CD4-positive, alpha-beta T cell (primary cell): ENCODE measurements around the gene FBXL3. TPM values are rescaled to one million over a fixed set of nuclear protein-coding genes. Genes with fewer than 3 reads are reported as not detected.
A peak's percentile ranks its signal among the peaks of the same experiment; 100 is the strongest.

ENCODE experiments used
- ATAC-seq: fragments of 200-7000 bp; cut with Tn5 transposase; one replicate; pipeline ENCODE4 v1.10.0; 2022; ENCODE audit warnings: mild to moderate bottlenecking; ENCODE audit not compliant: poor library complexity
- CTCF ChIA-PET: fragments of 350-600 bp; sonication (Branson Sonifier 250); formaldehyde crosslinking; loops from one replicate; lab custom pipeline; 2021; ENCODE audit warnings: antibody characterized with exemption, inconsistent platforms; lab: Charles Lee
- POLR2A ChIA-PET: fragments of 350-600 bp; sonication (Branson Sonifier 250); formaldehyde crosslinking; loops from one replicate; lab custom pipeline; 2021; ENCODE audit warnings: antibody characterized with exemption, inconsistent platforms; lab: Charles Lee
- DNase-seq, 14 experiments: peaks; one replicate each; pipeline ENCODE4 v3.0.0-alpha.2; 2013 to 2020; ENCODE audit warnings: mixed read lengths in 2 of 14
- H3K27ac ChIP-seq, 2 donors: one replicate each; pipeline versions ENCODE4 v1.5.1 to v1.7.0; 2013; ENCODE audit warnings: low read length in 2 of 2, low read depth in 1 of 2, mild to moderate bottlenecking in 1 of 2
- H3K27me3 ChIP-seq, 2 experiments: 1 replicate in 1 of 2; 2 replicates in 1 of 2; pipeline versions ENCODE4 v1.6.1 to v1.7.0; 2013; ENCODE audit warnings: low read length in 2 of 2, control low read depth in 1 of 2, mild to moderate bottlenecking in 1 of 2, moderate library complexity in 1 of 2; ENCODE audit not compliant: insufficient read depth in 2 of 2, control insufficient read depth in 1 of 2
- H3K36me3 ChIP-seq: one replicate; pipeline ENCODE4 v1.6.1; 2013; ENCODE audit warnings: low read length, control low read depth; ENCODE audit not compliant: insufficient read depth
- H3K4me1 ChIP-seq: one replicate; pipeline ENCODE4 v1.6.1; 2013; ENCODE audit warnings: low read length, control low read depth; ENCODE audit not compliant: insufficient read depth
- H3K4me3 ChIP-seq: one replicate; pipeline ENCODE4 v1.5.1; 2013; ENCODE audit warnings: mild to moderate bottlenecking, low read length, moderate library complexity
- H3K9me3 ChIP-seq, 2 experiments: 1 replicate in 1 of 2; 2 replicates in 1 of 2; pipeline versions ENCODE4 v1.6.1 to v1.7.0; 2013; ENCODE audit warnings: low read length in 2 of 2, mild to moderate bottlenecking in 2 of 2, control low read depth in 1 of 2, moderate library complexity in 1 of 2; ENCODE audit not compliant: control insufficient read depth in 1 of 2, insufficient read depth in 1 of 2
- H3K27ac Mint-ChIP-seq: one replicate; pipeline ENCODE4 v1.8.0; 2020; ENCODE audit warnings: mixed read lengths
- H3K27me3 Mint-ChIP-seq: one replicate; pipeline ENCODE4 v1.8.0; 2021; ENCODE audit warnings: mixed read lengths
- H3K36me3 Mint-ChIP-seq: one replicate; pipeline ENCODE4 v1.8.0; 2021; ENCODE audit warnings: low read depth, mixed read lengths
- H3K4me1 Mint-ChIP-seq: one replicate; pipeline ENCODE4 v1.8.0; 2021; ENCODE audit warnings: low read depth, mixed read lengths
- H3K4me3 Mint-ChIP-seq: one replicate; pipeline ENCODE4 v1.8.0; 2020; ENCODE audit warnings: mild to moderate bottlenecking, mixed read lengths
- H3K9me3 Mint-ChIP-seq: one replicate; pipeline ENCODE4 v1.8.0; 2020; ENCODE audit warnings: mixed read lengths
- intact Hi-C, 2 experiments: fragments of 100-400 bp; cut with DNase I in 1 of 2; cut with micrococcal nuclease in 1 of 2; formaldehyde crosslinking; loops; one replicate each; pipeline versions ENCODE4 v1.15.1 to v1.9.0; 2023 to 2025; cut with DNase I, micrococcal nuclease
- total RNA-seq, 174 experiments: library from RNA in 2 of 174; stranded (reverse) in 2 of 174; gene quantifications; one replicate each; pipeline ENCODE4 v1.2.3 and lab custom pipeline; 2021 to 2026
- TF ChIP-seq, protein P1 (sequence below): fragments of 200-600 bp; IDR thresholded peaks from one replicate; pipeline ENCODE4 v1.8.0; 2022; ENCODE audit warnings: antibody characterized with exemption, mild to moderate bottlenecking

Gene FBXL3
- total RNA-seq, 2 experiments from 2014 or later, result 88.7 to 90.4 TPM

DNA sequence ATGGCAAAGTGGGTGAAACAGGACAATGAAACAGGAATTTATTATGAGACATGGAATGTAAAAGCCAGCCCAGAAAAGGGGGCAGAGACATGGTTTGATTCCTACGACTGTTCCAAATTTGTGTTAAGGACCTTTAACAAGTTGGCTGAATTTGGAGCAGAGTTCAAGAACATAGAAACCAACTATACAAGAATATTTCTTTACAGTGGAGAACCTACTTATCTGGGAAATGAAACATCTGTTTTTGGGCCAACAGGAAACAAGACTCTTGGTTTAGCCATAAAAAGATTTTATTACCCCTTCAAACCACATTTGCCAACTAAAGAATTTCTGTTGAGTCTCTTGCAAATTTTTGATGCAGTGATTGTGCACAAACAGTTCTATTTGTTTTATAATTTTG is 26.5 kb downstream of the FBXL3 start:
- Mint-ChIP-seq H3K4me1 (peaks cover 67% of the 10 kb centered on the region), H3K9me3 (no peaks in the 10 kb centered on the region), H3K27me3 (no peaks in the 10 kb centered on the region), H3K36me3 (peaks cover 84% of the 10 kb centered on the region), H3K27ac (peak overlapping the region; percentile 79), H3K4me3 (no peak overlapping the region)
- intact Hi-C loops, result no loop called here
- no peak overlapping the region for H3K4me3 ChIP-seq
- TF ChIP-seq, protein P1, sequence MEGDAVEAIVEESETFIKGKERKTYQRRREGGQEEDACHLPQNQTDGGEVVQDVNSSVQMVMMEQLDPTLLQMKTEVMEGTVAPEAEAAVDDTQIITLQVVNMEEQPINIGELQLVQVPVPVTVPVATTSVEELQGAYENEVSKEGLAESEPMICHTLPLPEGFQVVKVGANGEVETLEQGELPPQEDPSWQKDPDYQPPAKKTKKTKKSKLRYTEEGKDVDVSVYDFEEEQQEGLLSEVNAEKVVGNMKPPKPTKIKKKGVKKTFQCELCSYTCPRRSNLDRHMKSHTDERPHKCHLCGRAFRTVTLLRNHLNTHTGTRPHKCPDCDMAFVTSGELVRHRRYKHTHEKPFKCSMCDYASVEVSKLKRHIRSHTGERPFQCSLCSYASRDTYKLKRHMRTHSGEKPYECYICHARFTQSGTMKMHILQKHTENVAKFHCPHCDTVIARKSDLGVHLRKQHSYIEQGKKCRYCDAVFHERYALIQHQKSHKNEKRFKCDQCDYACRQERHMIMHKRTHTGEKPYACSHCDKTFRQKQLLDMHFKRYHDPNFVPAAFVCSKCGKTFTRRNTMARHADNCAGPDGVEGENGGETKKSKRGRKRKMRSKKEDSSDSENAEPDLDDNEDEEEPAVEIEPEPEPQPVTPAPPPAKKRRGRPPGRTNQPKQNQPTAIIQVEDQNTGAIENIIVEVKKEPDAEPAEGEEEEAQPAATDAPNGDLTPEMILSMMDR, result no peak
- H3K36me3 ChIP-seq, result peaks cover 51% of the 10 kb centered on the region
- H3K27me3 ChIP-seq, result no peaks in the 10 kb centered on the region
- peaks cover 7% of the 10 kb centered on the region for H3K4me1 ChIP-seq
- DNase-seq (no peak), ATAC-seq (no peak)
- POLR2A ChIA-PET, result interaction anchor here (1.0 to 1.3 kb wide), 4 partner anchors 9 to 27 kb away, joined by 3 to 7 read pairs (median 4); partner anchors contain the start of genes CLN5 and FBXL3
- no peaks in the 10 kb centered on the region for H3K9me3 ChIP-seq
- H3K27ac ChIP-seq, result peak overlapping the region in 1 of 2 donors; percentile 19
- CTCF ChIA-PET, result interaction anchor here (0.8 to 2.2 kb wide), 3 partner anchors 8 to 26 kb away, joined by 3 to 15 read pairs (median 3); partner anchors contain the start of gene FBXL3

DNA sequence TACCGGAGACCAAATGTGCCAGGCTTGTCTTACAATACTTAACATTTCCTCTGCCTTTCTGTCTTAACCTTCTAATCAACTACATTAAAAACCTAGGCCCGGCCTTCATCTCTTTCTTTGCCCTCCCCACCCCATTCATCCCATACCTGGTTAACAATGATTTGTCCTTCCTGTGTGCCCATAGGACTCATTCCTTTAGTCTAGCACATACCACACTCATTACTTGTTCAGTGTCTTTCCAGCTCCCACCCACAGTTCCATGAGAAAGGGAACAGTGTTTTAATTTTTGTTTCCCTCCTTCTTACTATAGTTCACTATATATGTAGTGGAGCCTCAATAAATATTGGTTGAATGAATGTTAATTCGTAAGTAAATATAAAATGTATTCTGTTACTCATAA is 32.7 kb downstream of the FBXL3 start:
- Mint-ChIP-seq H3K27me3 (no peaks in the 10 kb centered on the region), H3K9me3 (no peaks in the 10 kb centered on the region), H3K36me3 (peaks cover 71% of the 10 kb centered on the region), H3K4me3 (peak overlapping the region; percentile 97), H3K4me1 (peaks cover 75% of the 10 kb centered on the region), H3K27ac (peak overlapping the region; percentile 99)
- DNase-seq, result no peak
- Histone ChIP-seq H3K4me1 (peaks cover 30% of the 10 kb centered on the region), H3K36me3 (peaks cover 23% of the 10 kb centered on the region), H3K4me3 (no peak overlapping the region), H3K9me3 (no peaks in the 10 kb centered on the region), H3K27me3 (no peaks in the 10 kb centered on the region), H3K27ac (no peak overlapping the region)
- CTCF ChIA-PET, result interaction anchor here (1.9 kb wide), 1 partner anchor 14 kb away, joined by 8 read pairs; no protein-coding TSS in a partner anchor
- ATAC-seq, result no peak
- TF ChIP-seq, protein P1, result no peak
- POLR2A ChIA-PET, result interaction anchor here (1.1 to 5.9 kb wide), 2 partner anchors 16 to 32 kb away, joined by 3 to 211 read pairs; partner anchors contain the start of gene FBXL3
- intact Hi-C loops, result loop anchor here (1.0 to 10.0 kb wide), 6 partner anchors 31 to 1449 kb away; partner anchors contain the start of genes KCTD12 (in 2 of the 2), MYCBP2 (in 2 of the 2), SLAIN1 (in 1 of the 2) and UCHL3 (in 1 of the 2)

DNA sequence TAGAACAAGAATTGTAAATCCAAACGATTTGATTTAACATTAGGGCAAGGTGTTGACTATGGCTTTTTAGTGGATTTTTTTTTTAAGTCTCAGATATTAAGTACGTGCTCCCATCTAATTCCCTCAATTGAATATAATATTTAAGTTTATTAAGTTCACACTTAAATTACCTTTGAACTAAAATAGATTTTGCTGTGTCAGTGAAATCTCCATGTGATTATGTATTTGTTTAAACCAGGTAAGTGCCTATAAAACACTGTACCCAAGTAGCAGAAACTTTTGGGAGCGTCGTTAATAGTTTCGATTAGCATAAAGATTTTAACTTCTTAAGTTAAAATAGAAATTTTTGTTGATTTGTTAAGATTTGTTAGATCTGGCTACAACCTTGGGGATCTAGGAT is 33.5 kb downstream of the FBXL3 start:
- ATAC-seq, result no peak
- peaks cover 62% of the 10 kb centered on the region for H3K36me3 Mint-ChIP-seq
- H3K4me3 ChIP-seq, result no peak overlapping the region
- no peaks in the 10 kb centered on the region for H3K9me3 Mint-ChIP-seq
- POLR2A ChIA-PET, result interaction anchor here (1.0 to 5.9 kb wide), 11 partner anchors 10 to 1667 kb away, joined by 3 to 211 read pairs (median 14); partner anchors contain the start of genes FBXL3 and KCTD12
- peak overlapping the region; percentile 99 for H3K27ac Mint-ChIP-seq
- H3K36me3 ChIP-seq, result peaks cover 17% of the 10 kb centered on the region
- H3K4me1 ChIP-seq, result peaks cover 30% of the 10 kb centered on the region
- DNase-seq, result no peak
- TF ChIP-seq, protein P1, result no peak
- CTCF ChIA-PET, result interaction anchor here (1.0 to 2.5 kb wide), 3 partner anchors 9 to 33 kb away, joined by 5 to 15 read pairs (median 14); partner anchors contain the start of gene FBXL3
- intact Hi-C loops, result loop anchor here (2.0 to 10.0 kb wide), 6 partner anchors 33 to 1449 kb away; partner anchors contain the start of genes KCTD12 (in 2 of the 2), MYCBP2 (in 2 of the 2), FBXL3 (in 1 of the 2) and SLAIN1 (in 1 of the 2)
- no peaks in the 10 kb centered on the region for H3K9me3 ChIP-seq
- H3K27me3 Mint-ChIP-seq, result no peaks in the 10 kb centered on the region
- peak overlapping the region; percentile 97 for H3K4me3 Mint-ChIP-seq
- peaks cover 67% of the 10 kb centered on the region for H3K4me1 Mint-ChIP-seq
- no peaks in the 10 kb centered on the region for H3K27me3 ChIP-seq
- H3K27ac ChIP-seq, result no peak overlapping the region
